ENCODE measurements around the gene SMURF2.
"Not testable (repeated sequence)": the region's sequence is repeated elsewhere in the genome, so short reads cannot be mapped to it uniquely, and the experiment has no call there.

SMURF2 gene

GRCh38 chr17:64661976-64662773, at the start of gene SMURF2:
SMURF2 (minus strand) TSS chr17:64662307; CDS start chr17:64661880, 427 bp downstream.
- peak; percentile 66 for DNase-seq

- DNase-seq, result no peak
Measured at GRCh38 chr17:64709481-64709880, 47.4 kb upstream of the SMURF2 start.

DNA sequence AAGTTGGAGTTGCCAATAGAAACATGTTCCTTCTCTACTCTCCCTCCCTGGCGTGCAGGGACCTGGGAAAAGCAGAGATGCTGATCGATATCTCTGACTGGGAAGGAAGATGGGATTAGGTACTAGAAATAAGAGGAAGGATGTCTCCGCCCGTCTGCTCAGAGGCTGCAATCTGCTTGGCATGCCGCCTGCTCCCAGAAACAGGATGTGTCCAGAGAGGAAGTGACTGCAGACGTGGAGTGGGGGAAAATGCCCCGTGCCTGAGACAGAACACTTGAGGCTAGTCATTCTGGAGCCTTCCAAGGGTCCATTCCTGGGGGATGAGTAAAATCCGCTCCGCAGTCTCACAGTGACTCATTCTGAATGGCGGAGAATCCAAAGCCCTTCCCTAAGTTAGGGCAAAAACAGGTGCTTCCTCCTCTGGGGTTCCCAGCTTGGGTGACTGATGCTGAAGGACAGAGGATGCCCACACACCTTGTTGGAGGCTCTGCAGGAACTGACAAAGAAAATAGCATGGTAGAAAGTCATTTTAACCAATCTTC, 45.0 kb upstream of the SMURF2 start:
- no peak for DNase-seq

DNA sequence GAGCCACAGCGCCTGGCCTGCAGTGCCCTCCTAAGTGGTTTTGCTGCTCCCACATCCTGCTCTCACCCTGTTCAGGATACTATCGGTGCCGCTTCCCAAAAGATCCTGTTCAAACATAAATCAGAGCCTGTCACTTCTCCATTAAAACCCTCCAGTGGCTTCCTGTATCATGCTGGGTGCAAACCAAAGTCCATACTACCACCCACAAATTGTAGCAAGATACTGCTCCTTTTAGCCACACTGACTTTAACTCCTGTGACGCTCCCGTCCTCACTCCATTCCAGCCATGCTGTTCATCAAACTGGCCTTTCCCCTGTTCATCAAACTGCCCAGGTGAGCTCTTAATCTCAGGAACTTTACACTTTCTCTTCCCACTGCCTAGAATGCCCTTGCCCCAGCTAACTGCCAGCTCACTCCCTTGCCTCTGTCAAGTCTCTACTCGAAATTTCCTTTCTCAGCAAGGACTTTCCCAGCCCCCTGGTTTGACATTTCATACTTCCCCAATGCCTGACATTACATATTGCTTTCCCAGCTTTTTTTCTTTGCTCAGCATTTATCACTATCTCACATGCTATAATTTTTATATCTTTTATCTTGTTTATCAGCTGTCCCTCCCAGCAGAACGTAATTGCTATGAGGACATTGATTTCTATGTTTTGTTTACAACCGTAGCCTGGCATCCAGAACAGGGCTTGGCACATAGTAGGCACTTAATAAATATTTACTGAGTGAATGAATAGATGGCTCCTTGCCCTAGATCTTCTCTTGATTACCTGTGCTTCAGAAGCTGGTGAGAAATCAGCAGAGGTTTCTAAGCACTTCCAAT, 44.3 kb upstream of the SMURF2 start:
- DNase-seq, result no peak

GRCh38 chr17:64702815-64703214, 40.7 kb upstream of the SMURF2 start:
- DNase-seq, result no peak

DNA sequence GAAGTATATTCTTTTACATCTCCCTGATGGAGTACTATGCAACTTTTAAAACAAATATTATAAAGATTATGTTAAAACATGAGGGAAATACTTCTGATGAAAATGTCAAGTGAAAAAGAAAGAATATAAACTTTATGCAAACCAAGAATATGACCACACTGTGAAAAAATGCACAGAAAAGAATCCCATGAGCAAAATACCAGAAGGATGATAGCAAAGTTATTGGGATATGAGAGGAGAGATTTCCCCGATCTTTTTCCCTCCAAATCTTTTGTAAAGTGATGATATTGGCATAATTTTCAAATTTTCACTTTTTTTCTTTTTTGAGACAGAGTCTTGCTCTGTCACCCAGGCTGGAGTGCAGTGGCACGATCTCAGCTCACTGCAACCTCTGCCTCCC, 36.6 kb upstream of the SMURF2 start:
- DNase-seq, result no peak

DNA sequence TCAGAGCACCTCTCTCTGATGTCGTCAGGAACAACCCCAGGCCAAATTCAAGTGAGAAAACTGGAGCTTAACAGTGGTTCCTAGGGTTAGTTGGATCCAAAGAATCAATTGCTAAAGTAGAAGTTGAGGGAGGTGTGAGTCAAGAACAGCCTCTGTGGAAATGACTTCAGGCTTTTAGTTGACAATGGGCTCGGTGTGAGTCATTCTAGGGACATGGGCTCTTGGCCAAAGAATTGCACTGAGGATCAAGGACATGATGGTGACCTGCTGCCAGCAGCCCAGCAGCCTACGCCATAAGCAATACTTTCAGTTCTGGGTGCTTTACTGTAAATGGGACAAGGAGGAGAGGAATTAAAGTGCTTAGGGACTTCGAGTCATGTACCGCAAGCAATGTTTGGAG, 32.1 kb upstream of the SMURF2 start:
- no peak for DNase-seq

DNA sequence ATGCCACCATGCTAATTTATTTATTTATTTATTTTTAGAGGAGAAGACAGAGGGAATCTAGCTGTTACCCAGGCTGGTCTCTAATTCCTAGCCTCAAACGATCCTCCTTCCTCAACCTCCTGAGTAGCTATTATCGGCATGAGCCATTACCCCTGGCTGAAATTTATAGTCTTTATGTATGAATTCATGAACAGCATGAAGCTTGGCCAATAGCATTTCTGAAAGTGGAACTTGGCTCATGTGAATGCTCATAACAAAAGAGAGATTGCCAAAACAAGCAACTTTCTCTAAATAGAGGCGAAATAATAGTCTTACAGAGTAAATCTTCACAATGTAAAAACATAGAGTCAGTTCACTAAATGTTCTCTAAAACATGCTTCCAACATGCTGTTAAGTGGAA, 30.1 kb upstream of the SMURF2 start:
- DNase-seq, result no peak

GRCh38 chr17:64689106-64689505, 27.0 kb upstream of the SMURF2 start:
- no peak for DNase-seq

GRCh38 chr17:64688481-64688880, 26.4 kb upstream of the SMURF2 start:
- no peak for DNase-seq

DNA sequence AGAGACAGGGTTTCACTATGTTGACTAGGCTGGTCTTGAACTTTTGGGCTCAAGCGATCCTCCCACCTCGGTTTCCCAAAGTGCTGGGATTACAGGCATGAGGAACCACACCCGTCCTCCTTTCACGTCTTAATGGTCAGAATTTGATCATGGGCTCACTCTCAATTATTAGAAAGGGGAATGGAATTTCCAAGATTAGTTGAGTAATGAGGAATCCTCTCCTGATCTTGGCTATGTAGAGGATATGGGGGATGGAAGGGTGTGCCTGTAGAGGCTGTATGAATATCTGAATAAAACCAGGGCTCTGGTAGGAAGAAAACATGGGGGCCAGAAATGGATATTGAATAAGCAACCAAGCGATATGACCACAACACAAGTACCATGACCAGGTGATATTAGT, 25.9 kb upstream of the SMURF2 start:
- DNase-seq, result no peak

- no peak for DNase-seq
Measured at GRCh38 chr17:64687376-64687775, 25.3 kb upstream of the SMURF2 start.

DNA sequence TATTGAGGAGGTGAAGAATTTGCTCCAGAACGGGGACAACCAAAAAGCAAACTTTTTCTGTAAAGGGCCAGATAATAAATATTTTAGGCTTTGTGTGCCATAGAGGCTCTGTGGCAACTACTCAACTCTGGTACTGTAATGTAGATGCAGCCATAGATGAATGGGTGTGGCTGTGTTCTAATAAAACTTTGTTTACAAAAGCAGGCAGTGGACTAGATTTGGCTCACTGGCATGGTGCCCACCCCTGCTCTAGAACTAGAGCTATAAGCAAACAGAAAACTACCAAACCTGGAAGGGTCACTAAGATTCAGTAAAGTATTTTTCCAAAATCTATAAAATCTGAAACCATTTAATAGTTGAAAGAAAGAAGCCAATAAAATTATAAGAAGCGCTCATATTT, 24.6 kb upstream of the SMURF2 start:
- no peak for DNase-seq

DNA sequence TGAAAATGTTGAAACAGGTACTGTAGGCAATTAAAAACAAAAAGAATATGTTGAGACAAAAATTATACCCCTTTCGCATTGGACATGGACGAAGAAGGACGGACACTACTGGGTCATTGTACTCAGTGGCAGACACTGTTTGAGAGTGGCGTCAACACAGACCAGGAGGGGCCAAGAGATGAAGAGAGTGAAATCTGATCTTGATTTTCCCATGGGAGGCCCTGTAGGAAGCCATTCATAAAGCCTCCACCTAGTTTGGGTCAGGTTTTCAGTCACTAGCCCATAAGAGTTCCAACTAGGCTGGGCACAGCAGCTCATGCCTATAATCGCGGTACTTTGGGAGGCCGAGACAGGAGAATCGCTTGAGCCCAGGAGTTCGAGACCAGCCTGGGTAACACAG, 23.6 kb upstream of the SMURF2 start:
- no peak for DNase-seq

- DNase-seq, result no peak
Measured at GRCh38 chr17:64683796-64684195, 21.7 kb upstream of the SMURF2 start.

DNA sequence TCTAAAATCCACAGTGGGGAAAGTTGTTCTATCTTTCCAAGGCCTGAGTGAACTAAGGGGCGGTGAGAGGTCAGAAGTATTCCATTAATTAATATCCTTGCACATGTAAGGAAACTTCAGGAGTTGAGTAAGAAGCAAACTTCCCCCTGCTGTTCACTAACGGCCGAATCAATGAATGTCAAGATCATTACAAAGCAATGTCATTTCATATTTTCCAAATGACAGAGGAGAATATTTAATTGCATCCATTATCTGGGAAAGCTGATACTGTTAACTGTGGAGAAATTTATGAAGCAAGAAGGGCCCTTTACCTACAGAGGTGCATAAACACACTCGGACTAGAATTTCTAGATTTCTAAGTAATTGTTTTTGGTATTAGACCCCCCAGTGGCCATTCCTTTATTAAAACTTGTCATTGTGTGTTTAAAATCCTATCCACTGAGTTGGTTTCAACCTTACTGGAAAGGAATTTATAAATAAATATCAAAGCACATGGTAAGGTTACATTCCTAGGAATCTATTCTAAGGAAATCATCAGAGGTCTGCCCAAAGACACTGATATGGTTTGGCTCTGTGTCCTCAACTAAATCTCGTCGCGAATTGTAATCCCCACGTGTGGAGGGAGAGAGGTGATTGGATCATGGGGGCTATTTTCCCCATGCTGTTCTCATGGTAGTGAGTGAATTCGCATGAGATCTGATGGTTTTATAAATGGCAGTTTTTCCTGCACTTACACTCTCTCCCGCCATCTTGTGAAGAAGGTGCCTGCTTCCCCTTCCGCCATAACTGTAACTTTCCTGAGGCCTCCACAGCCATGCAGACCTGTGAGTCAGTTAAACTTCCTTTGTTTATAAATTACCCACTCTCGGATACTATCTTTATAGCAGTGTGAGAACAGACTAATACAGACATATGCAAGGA, 20.4 kb upstream of the SMURF2 start:
- no peak for DNase-seq

DNA sequence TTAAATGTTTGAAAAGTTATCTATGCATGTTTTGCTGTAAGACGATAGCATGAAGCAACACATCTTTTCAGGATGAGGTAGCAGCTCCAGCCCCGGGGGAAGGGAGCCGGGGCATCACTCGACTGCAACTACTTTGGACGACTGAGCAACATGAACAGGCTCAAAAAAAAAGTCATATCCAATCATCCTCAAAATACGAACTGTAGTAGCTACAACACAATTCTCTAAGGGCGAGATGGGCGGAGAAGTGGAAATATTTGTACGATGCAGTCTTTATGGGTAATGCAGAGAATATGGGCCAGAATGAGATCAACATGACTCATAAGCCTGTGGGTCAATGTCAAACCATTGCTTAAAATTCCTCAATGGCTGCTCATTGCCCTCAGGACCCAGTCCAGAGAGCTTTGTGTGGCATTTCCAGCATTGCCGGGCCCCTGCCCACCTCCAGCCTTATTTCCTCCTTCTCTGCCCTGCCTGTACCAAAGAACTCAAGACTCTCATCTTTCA, 17.7 kb upstream of the SMURF2 start:
- DNase-seq, result no peak

- no peak for DNase-seq
Measured at GRCh38 chr17:64676763-64677162, 14.7 kb upstream of the SMURF2 start.

DNA sequence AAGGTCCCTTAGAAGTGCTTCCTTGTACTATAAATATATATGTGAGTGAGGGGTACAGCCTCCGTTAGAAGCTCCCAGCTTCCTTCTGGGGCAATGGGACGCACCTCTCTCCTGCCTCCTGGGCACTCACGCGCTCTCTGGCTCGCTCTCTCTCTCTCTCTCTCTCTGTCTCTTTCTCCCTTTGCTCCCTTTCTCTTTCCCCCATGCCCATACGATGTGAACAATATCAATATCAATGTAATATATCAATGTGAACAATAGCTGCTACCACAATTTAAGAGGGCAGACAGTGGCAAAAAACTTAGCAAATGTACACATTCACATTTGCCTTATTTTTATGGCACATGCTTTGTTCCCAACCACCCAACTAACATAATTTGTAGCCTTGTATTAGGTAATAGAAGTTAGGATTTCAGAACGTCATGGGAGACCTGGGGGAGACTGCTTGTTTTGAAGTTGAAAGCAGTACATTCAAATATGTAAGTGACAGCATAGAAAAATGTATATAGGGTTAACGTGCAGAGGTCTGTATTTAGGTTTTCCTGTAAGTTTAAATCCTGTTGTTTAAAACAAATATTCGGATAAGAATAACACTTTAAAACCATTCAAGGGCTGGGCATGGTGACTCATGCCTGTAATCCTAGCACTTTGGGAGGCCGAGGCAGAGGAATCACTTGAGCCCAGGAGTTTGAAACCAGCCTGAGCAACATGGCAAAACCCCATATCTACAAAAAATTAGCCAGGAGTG, 8.9 kb upstream of the SMURF2 start:
- DNase-seq, result not testable (repeated sequence)

GRCh38 chr17:64667807-64668721, 6.0 kb upstream of the SMURF2 start:
- DNase-seq, result not testable (repeated sequence)
